ENCODE data around the gene LEFTY1. TPM values are rescaled to one million over a fixed set of nuclear protein-coding genes. Genes with fewer than 3 reads are reported as not detected.

LEFTY1 gene
- total and polyA plus RNA-seq, 3 experiments from 2014 or later: 0.21 TPM; not detected in 2

DNA sequence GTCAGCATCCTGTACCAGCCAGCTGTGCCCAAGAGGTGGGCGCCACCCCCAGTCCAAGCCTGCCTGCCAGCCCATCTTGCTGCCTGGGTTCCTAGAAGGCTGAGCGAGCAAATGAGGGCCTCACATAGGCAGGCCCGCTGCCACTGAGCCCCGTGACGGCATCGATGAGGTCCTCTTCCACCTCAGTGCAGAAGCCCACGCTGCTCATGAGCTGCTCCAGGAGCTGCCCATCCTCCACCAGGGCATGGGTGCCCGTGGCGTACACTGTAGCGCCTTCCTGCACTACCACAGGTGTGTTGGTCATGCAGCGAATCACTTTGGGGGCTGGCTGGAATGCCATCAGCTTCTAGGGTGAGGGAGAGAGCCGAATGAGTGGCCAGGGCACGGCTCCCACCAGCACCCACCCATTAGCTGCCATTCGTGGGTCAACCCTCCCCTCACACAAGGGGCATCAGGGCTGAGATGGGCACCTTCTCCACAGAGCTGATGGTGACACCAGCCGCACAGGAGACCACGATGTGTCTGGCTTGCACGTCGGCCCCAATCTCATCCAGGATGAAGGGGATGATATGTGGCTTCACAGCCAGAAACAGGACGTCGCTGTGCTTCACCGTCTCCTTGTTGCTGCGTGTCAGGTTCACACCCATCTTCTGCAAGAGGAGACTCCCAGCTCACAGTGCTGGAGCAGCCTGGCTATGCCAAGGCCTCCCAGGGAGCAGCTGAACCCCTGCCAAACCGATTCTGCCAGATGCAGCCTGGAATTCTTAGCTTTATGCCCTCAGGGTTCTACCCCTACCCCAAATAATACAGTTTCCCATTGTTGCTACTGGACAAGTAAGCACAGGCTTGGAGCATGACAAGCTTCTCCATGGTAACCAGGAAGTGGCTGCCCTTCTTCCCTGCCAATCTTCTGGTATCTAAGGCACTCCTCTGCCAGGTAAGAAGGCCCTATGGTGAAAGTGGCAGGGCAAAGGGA is 33.1 kb upstream of the LEFTY1 start:
- Mint-ChIP-seq H3K9me3 (no peaks in the 10 kb centered on the region), H3K4me3 (peak overlapping the region; percentile 92 to 99 (median 95)), H3K27me3 (no peaks in the 10 kb centered on the region), H3K4me1 (peaks cover 21 to 48% (median 41%) of the 10 kb centered on the region in 3 donors), H3K36me3 (peaks cover 0 to 60% (median 6%) of the 10 kb centered on the region in 3 donors), H3K27ac (peak overlapping the region in 6 of 8 donors; percentile 18 to 90 (median 56))
- ChIA-PET CTCF (interaction anchor here (1.3 to 3.7 kb wide), 3 partner anchors 11 to 145 kb away, joined by 6 to 18 read pairs (median 7); partner anchors contain the start of genes SRP9 and TMEM63A), POLR2A (interaction anchor here (0.9 kb wide), 1 partner anchor 496 kb away, joined by 3 read pairs; no protein-coding TSS in a partner anchor)
- Histone ChIP-seq H3K4me3 (ENCODE audit: low read length) (no peak overlapping the region), H3K27me3 (ENCODE audit: insufficient read depth, low read length, poor library complexity, severe bottlenecking) (no peaks in the 10 kb centered on the region), H3K4me1 (ENCODE audit: insufficient read depth, low read length) (peaks cover 49% of the 10 kb centered on the region), H3K9me3 (ENCODE audit: low read length) (no peaks in the 10 kb centered on the region), H3K36me3 (ENCODE audit: insufficient read depth, low read length) (peaks cover 20% of the 10 kb centered on the region), H3K27ac (ENCODE audit: low read depth, low read length) (no peak overlapping the region)
- DNase-seq: no peak

DNA sequence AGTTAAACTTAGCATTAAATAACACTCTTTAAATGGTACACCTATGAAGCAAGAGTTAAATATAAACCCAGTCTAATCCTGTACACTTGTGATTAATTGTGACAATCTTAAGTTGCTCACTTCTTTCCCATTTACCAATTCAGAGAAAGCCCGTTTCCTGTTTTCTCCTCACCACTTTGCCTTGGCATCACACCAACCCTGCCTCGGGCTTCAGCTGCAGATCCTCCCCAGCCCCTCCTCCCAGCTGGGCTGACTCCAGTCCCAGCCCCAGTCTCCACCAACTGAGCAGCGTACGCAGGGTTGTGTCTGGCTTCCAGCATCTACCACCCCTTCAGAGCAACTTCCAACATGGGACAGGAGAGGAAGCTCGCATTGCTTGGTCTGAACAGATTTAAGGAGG is 31.0 kb upstream of the LEFTY1 start:
- Histone ChIP-seq H3K9me3 (ENCODE audit: low read length) (no peaks in the 10 kb centered on the region), H3K36me3 (ENCODE audit: insufficient read depth, low read length) (peaks cover 20% of the 10 kb centered on the region), H3K4me1 (ENCODE audit: insufficient read depth, low read length) (peaks cover 42% of the 10 kb centered on the region), H3K27me3 (ENCODE audit: insufficient read depth, low read length, poor library complexity, severe bottlenecking) (no peaks in the 10 kb centered on the region), H3K27ac (ENCODE audit: low read depth, low read length) (no peak overlapping the region), H3K4me3 (ENCODE audit: low read length) (no peak overlapping the region)
- H3K27ac Mint-ChIP-seq: peak overlapping the region in 3 of 8 donors; percentile 26 to 84 (median 72)
- H3K9me3 Mint-ChIP-seq: no peaks in the 10 kb centered on the region
- ChIA-PET CTCF (interaction anchor here (1.4 kb wide), 1 partner anchor 9 kb away, joined by 8 read pairs; no protein-coding TSS in a partner anchor), POLR2A (no interaction called here)
- no peak for DNase-seq
- peaks cover 18 to 45% (median 44%) of the 10 kb centered on the region in 3 donors for H3K4me1 Mint-ChIP-seq
- no peaks in the 10 kb centered on the region for H3K27me3 Mint-ChIP-seq
- H3K4me3 Mint-ChIP-seq: peak overlapping the region in 1 of 7 donors; percentile 34
- peaks cover 0 to 72% (median 8%) of the 10 kb centered on the region in 3 donors for H3K36me3 Mint-ChIP-seq

DNA sequence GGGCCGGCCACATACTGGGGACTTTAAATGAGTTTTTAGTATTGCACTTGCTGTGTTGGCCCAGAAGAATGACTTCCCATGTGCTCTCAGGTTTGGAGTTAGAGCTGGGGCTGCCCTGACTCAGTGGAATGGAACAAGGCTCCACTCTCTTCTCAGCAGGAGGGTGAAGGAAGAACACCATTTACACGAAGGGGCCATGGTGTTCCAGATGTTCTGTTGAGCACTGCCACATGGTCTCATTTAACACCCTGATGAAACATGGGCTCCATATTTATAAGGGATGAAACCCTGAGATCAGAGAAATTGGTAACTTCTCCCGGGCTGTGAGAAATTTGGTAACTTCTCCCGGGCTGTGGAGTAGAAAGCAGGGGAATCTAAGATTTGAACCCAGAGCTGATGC is 29.3 kb upstream of the LEFTY1 start:
- no peak for DNase-seq
- Mint-ChIP-seq H3K27me3 (no peaks in the 10 kb centered on the region), H3K36me3 (peaks cover 0 to 67% (median 8%) of the 10 kb centered on the region in 3 donors), H3K4me3 (no peak overlapping the region), H3K4me1 (peaks cover 11 to 34% (median 33%) of the 10 kb centered on the region in 3 donors), H3K27ac (peak overlapping the region in 1 of 8 donors; percentile 29), H3K9me3 (no peaks in the 10 kb centered on the region)
- H3K4me3 ChIP-seq (ENCODE audit: low read length): no peak overlapping the region
- no peak overlapping the region for H3K27ac ChIP-seq (ENCODE audit: low read depth, low read length)
- H3K36me3 ChIP-seq (ENCODE audit: insufficient read depth, low read length): peaks cover 20% of the 10 kb centered on the region
- ChIA-PET POLR2A (no interaction called here), CTCF (interaction anchor here (1.4 to 1.7 kb wide), 2 partner anchors 37 to 140 kb away, joined by 3 to 4 read pairs; partner anchors contain the start of gene SRP9)
- H3K4me1 ChIP-seq (ENCODE audit: insufficient read depth, low read length): peaks cover 34% of the 10 kb centered on the region
- no peaks in the 10 kb centered on the region for H3K9me3 ChIP-seq (ENCODE audit: low read length)
- no peaks in the 10 kb centered on the region for H3K27me3 ChIP-seq (ENCODE audit: insufficient read depth, low read length, poor library complexity, severe bottlenecking)

DNA sequence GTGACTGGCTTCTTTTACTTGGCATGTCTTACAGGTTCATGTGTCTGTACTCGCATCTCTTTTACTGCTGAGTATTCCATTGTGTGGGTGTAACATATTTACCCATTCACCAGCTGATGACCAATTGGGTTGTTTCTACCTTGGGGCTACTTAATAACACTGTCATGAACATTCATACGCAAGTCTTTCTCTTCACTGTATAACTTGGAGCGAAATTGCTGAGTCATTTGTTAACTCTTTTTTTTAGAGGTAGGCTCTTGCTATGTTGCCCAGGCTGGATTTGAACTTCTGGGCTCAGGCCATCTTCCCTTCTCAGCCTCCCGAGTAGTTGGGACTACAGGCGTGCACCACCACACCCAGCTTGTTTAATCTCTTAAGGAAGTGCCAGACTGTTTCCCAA is 28.6 kb upstream of the LEFTY1 start:
- H3K9me3 Mint-ChIP-seq: no peaks in the 10 kb centered on the region
- no peak overlapping the region for H3K4me3 Mint-ChIP-seq
- no peaks in the 10 kb centered on the region for H3K27me3 Mint-ChIP-seq
- ChIA-PET POLR2A (interaction anchor here (0.6 kb wide), 1 partner anchor 84 kb away, joined by 5 read pairs; no protein-coding TSS in a partner anchor), CTCF (interaction anchor here (1.4 to 1.5 kb wide), 2 partner anchors 9 to 37 kb away, joined by 3 read pairs; no protein-coding TSS in a partner anchor)
- Histone ChIP-seq H3K4me1 (ENCODE audit: insufficient read depth, low read length) (peaks cover 27% of the 10 kb centered on the region), H3K36me3 (ENCODE audit: insufficient read depth, low read length) (peaks cover 20% of the 10 kb centered on the region), H3K27ac (ENCODE audit: low read depth, low read length) (no peak overlapping the region), H3K27me3 (ENCODE audit: insufficient read depth, low read length, poor library complexity, severe bottlenecking) (no peaks in the 10 kb centered on the region), H3K9me3 (ENCODE audit: low read length) (no peaks in the 10 kb centered on the region), H3K4me3 (ENCODE audit: low read length) (no peak overlapping the region)
- H3K27ac Mint-ChIP-seq: peak overlapping the region in 2 of 8 donors; percentile 7 to 9
- DNase-seq: no peak
- peaks cover 0 to 63% (median 8%) of the 10 kb centered on the region in 3 donors for H3K36me3 Mint-ChIP-seq
- H3K4me1 Mint-ChIP-seq: peaks cover 6 to 29% (median 26%) of the 10 kb centered on the region in 3 donors

DNA sequence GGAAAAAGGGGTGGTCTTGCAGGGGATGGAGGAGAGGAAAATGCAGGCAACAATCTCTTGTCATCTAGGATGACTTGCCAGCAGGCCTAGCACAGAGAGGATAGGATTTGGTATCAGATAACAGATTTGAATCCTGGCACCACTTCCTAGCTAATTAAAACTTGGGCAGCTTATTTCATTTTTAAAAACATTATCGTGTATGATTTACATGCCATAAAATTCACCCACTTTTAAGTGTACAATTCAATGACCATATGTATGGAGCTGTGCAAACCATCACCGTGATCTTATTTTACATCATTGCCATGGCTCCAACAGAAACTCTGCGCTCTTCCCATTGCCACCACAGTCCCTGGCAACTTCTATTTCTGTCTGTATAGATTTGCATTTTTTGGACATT is 28.2 kb upstream of the LEFTY1 start:
- H3K9me3 ChIP-seq (ENCODE audit: low read length): no peaks in the 10 kb centered on the region
- peaks cover 4 to 25% (median 22%) of the 10 kb centered on the region in 3 donors for H3K4me1 Mint-ChIP-seq
- H3K27me3 ChIP-seq (ENCODE audit: insufficient read depth, low read length, poor library complexity, severe bottlenecking): no peaks in the 10 kb centered on the region
- peaks cover 22% of the 10 kb centered on the region for H3K4me1 ChIP-seq (ENCODE audit: insufficient read depth, low read length)
- H3K4me3 ChIP-seq (ENCODE audit: low read length): no peak overlapping the region
- no peaks in the 10 kb centered on the region for H3K9me3 Mint-ChIP-seq
- H3K4me3 Mint-ChIP-seq: no peak overlapping the region
- DNase-seq: no peak
- ChIA-PET POLR2A (interaction anchor here (0.6 kb wide), 1 partner anchor 84 kb away, joined by 5 read pairs; no protein-coding TSS in a partner anchor), CTCF (interaction anchor here (1.0 to 1.5 kb wide), 2 partner anchors 9 to 12 kb away, joined by 3 read pairs; no protein-coding TSS in a partner anchor)
- H3K27ac ChIP-seq (ENCODE audit: low read depth, low read length): no peak overlapping the region
- H3K36me3 Mint-ChIP-seq: peaks cover 0 to 59% (median 8%) of the 10 kb centered on the region in 3 donors
- peak overlapping the region in 2 of 8 donors; percentile 7 to 78 for H3K27ac Mint-ChIP-seq
- no peaks in the 10 kb centered on the region for H3K27me3 Mint-ChIP-seq
- H3K36me3 ChIP-seq (ENCODE audit: insufficient read depth, low read length): peaks cover 18% of the 10 kb centered on the region

DNA sequence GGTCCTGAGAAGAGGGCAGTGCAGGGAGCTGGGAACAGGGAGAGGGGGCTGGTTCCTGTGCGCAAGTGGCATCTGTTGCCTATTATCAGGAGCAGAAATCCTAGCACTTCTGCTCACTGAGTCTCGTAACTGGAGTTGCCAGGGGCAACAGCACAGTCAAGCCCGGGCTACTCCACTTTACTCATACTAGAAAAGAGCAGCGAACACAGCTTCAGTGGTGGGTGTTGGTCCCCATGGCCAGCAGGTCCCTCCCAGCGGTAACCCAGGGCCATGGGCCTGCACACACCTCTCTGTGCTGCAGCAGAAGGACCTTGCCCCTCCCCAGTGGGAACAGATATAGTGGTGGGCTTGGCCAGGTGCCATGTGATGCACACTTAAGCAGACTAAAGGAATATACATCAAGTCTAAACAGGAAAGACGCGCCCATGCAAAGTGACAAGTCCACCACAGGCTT is 26.6 kb upstream of the LEFTY1 start:
- peaks cover 0 to 45% (median 8%) of the 10 kb centered on the region in 3 donors for H3K36me3 Mint-ChIP-seq
- CTCF ChIA-PET: interaction anchor here (1.0 kb wide), 1 partner anchor 26 kb away, joined by 3 read pairs; the partner anchor contains the start of gene LEFTY1

DNA sequence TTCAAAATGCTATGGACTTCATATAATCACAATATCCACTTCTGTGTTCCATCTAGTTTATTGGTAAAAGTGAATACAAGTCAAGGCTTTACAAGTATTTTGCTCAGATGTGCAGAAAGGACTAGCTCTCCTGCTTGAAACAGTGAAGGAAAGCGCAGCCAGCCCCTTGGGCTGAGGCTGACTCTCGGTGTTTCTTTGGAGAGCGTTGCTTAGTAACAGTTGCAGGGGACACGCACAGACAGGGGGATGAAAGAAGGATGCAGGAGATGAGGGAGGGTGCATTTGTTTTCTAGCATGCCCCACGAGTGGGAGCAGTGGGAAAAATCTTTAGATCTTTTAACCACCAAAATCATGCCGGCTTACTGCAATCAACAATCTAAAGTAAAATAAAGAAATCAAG is 26.0 kb upstream of the LEFTY1 start:
- Mint-ChIP-seq H3K27me3 (no peaks in the 10 kb centered on the region), H3K4me1 (peaks cover 16 to 36% (median 26%) of the 10 kb centered on the region in 3 donors), H3K36me3 (peaks cover 0 to 39% (median 8%) of the 10 kb centered on the region in 3 donors), H3K4me3 (peak overlapping the region in 1 of 7 donors; percentile 21), H3K27ac (peak overlapping the region in 1 of 8 donors; percentile 88), H3K9me3 (no peaks in the 10 kb centered on the region)
- Histone ChIP-seq H3K27ac (ENCODE audit: low read depth, low read length) (no peak overlapping the region), H3K27me3 (ENCODE audit: insufficient read depth, low read length, poor library complexity, severe bottlenecking) (no peaks in the 10 kb centered on the region), H3K4me3 (ENCODE audit: low read length) (no peak overlapping the region), H3K9me3 (ENCODE audit: low read length) (no peaks in the 10 kb centered on the region), H3K4me1 (ENCODE audit: insufficient read depth, low read length) (peaks cover 19% of the 10 kb centered on the region), H3K36me3 (ENCODE audit: insufficient read depth, low read length) (no peaks in the 10 kb centered on the region)
- DNase-seq: no peak
- CTCF ChIA-PET: no interaction called here
- POLR2A ChIA-PET: no interaction called here

More for the DNA sequence above, 26.6 kb upstream of the LEFTY1 start:
- Histone ChIP-seq H3K27ac (ENCODE audit: low read depth, low read length) (no peak overlapping the region), H3K4me3 (ENCODE audit: low read length) (no peak overlapping the region), H3K4me1 (ENCODE audit: insufficient read depth, low read length) (peaks cover 19% of the 10 kb centered on the region), H3K36me3 (ENCODE audit: insufficient read depth, low read length) (peaks cover 3% of the 10 kb centered on the region), H3K27me3 (ENCODE audit: insufficient read depth, low read length, poor library complexity, severe bottlenecking) (no peaks in the 10 kb centered on the region), H3K9me3 (ENCODE audit: low read length) (no peaks in the 10 kb centered on the region)
- POLR2A ChIA-PET: interaction anchor here (0.7 kb wide), 1 partner anchor 29 kb away, joined by 3 read pairs; no protein-coding TSS in a partner anchor
- Mint-ChIP-seq H3K4me3 (no peak overlapping the region), H3K4me1 (peaks cover 12 to 36% (median 26%) of the 10 kb centered on the region in 3 donors), H3K9me3 (no peaks in the 10 kb centered on the region), H3K27me3 (no peaks in the 10 kb centered on the region), H3K27ac (peak overlapping the region in 1 of 8 donors; percentile 88)
- no peak for DNase-seq
